MV-4-11 (cell line): ENCODE results near the gene NUP93.
"Not testable (repeated sequence)": the region's sequence is repeated elsewhere in the genome, so short reads cannot be mapped to it uniquely, and the experiment has no call there.

ENCODE experiments used
- DNase-seq: peaks from one replicate; lab custom pipeline; 2025; lab: John Stamatoyannopoulos, UW

The NUP93 gene

GRCh38 chr16:56849690-56850680, 120.1 kb downstream of the NUP93 start:
- no peak for DNase-seq

DNA sequence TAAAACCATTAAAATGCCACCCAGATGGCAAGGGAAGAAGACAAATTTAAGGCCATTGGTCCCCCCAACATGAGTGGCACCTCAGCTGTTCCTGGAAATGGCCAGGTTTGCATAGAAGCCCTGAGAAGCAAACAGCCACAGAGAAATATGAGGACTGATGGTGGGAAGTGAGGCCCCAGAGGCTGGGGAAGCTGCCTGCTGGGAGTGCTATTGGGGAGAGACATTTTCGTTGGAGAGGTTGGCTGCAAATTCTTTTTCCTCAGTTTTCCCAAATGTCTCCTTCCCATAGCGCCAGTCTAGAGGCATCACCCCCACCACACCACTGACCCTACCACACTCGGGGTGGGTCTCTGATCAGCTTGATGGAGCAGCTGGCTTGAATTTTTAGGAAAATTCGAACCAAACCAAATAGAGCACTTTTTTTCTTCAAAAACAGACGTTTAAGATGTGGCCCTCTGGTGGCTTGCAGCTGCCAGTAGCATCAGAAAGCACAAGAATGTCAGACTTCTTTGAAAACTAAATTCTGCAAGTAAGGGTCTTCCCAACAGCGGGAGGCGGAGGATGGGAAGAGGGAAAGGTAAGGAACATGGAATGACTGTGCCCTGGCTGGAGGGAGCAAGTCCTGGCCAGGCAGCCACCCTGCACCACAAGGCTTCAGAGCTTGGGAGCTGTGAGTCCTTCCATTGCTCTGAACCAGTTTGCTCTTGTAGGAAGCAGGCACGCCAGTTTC, 121.9 kb downstream of the NUP93 start:
- peak; percentile 68 for DNase-seq

- peak; percentile 81 for DNase-seq
Observed at GRCh38 chr16:56852401-56852730, 122.4 kb downstream of the NUP93 start.

GRCh38 chr16:56852968-56853367, 123.0 kb downstream of the NUP93 start:
- DNase-seq = no peak

- no peak for DNase-seq
Observed at GRCh38 chr16:56855201-56855600, 125.3 kb downstream of the NUP93 start.

DNA sequence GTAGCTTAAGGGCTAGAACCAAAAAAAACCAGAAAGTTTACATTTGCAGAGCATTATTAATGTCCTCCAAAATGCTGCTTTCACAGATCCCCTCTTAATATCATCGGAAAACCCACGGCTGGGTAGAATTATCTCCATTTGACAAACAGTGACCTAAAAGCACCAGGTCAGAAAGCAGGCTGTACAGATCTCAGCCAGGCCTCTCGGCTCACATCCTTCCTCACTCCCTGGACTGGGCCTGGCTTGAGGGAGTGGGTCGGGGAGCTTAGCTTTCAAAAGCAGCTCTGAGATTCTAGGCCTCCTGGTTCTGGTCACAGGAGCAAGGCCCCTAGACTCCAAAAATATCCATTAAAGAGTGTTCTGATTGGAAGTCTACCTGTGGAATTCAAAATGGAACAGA, 126.0 kb downstream of the NUP93 start:
- DNase-seq = no peak

DNA sequence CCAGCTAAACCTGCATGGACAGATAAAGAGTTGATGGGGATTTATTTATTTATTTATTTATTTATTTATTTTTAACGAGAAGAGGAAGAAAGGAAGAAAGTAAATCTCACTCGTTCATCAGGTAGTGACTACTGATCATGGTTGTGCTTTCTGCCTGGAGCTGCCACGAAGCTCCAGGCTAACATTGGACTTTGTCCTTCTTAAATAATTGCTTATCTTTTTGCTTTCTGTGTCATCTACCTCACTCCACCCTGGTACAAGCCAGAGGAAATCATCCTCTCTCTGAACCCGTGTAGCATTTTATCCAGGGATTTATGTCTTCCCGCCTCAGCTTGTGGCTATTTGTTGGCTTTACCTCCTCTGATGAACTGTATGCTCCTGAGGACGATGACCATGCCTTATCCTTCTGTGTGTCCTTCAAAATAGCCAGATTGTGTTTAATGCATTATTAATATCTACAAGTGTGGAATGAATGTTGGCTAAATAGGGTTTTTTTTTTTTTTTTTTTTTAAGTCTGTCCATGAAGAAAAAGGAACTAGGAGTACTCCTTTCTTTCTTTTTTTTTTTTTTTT, 127.0 kb downstream of the NUP93 start:
- peak; percentile 49 for DNase-seq

DNA sequence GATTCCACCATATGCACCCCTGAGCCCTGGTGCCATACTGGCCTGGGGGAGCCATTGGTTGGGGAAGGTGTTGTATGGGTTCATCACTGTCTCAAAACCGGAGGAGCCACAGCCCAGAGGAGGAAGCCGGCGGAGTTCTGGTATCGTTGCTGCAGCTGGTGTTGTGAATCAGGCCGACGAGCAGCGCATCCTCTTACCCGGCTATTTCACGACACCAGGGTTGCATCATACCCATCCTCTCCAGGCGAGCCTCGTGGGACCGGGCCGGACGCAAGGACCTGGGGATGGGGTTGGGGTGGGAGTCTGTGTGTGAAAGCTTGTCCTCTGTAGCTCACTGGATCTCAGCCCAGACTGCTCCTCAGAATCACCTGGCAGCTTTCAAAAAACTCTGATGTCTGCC, 128.4 kb downstream of the NUP93 start:
- peak; percentile 93 for DNase-seq

GRCh38 chr16:56859636-56860035, 129.7 kb downstream of the NUP93 start:
- no peak for DNase-seq

- peak; percentile 87 for DNase-seq
Observed at GRCh38 chr16:56860226-56861020, 130.5 kb downstream of the NUP93 start.

- DNase-seq = no peak
Observed at GRCh38 chr16:56861092-56861610, 131.2 kb downstream of the NUP93 start.

DNA sequence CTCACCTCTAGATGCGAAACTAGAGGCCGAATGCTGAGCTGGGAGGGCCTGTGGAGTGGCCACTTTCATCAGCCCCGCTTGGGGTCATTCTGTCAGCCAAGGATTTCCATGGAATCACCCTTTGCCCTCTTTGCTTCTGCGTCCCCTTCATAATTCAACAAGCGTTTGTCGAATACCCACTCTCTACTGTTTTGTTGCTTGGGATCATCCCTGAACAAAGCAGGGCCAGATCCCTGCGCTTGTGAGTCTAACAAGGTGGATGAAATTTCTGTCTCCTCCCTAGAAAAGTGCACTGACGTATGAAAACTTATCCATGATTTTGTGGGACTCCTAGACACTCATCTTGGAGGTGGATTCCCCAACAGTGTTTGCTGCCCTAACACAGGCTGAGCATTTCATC, 131.8 kb downstream of the NUP93 start:
- DNase-seq = no peak

GRCh38 chr16:56862776-56863175, 132.8 kb downstream of the NUP93 start:
- DNase-seq = peak; percentile 86

GRCh38 chr16:56864960-56865359, 135.0 kb downstream of the NUP93 start, which contains the start of gene SLC12A3:
TSS of gene SLC12A3 (plus strand) at chr16:56865207. CDS start at chr16:56865236, 29 bp downstream.
- DNase-seq = no peak

- no peak for DNase-seq
Observed at GRCh38 chr16:56865394-56866062, 135.6 kb downstream of the NUP93 start.

DNA sequence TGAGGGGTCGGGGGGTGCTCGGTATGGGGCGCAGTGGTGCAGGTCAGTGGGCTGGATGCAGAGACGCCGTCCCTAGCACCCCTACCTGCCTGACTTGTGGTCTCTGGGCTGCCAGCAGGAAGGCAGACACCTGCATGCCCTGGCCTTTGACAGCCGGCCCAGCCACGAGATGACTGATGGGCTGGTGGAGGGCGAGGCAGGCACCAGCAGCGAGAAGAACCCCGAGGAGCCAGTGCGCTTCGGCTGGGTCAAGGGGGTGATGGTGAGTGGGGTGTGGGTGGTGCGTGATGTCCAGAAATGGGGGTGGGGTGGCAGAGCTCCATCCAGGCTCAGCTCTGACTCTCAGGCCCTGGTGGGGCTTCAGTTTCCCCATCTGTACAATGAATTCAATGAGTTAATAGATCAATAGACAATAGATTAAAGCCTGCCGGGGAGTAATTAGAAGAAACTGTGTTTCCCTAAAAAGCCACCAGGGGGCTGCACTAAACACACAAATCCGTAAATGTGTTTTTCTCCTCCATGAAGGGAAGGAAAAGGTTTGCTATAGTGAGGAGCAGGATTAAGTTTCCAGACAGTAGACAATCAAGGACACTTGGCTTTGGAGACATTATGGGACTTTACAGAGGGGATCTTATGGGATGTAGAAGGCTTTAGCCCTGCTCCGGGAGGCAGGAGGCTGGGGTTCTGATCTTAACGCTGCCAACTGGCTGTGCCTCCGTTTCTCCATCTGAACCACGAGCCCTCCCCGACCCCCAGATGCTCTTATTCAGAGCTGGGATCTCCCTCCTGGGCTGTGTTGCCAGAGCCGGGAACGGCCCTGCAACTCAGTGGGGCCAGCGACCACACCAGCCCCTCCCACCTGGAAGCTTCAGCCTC, 137.3 kb downstream of the NUP93 start:
- DNase-seq = peak; percentile 53

DNA sequence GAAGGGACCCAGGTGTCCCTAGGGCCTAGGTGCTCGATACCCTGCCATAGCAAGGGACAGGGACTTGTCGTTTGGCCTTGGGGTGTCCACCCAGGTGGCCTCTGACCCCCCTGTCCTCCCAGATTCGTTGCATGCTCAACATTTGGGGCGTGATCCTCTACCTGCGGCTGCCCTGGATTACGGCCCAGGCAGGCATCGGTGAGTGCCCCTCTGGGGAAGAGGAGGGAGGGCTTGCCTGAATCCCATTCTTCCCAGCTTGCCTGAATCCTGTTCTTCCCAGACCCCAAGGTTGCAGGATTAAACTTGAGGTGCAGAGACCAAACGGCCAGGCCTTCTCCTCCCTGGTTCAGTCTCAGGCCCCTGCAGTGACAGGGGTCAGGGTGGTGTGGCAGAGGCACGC, 138.2 kb downstream of the NUP93 start:
- no peak for DNase-seq

- not testable (repeated sequence) for DNase-seq
Observed at GRCh38 chr16:56868766-56869165, 138.8 kb downstream of the NUP93 start.

DNA sequence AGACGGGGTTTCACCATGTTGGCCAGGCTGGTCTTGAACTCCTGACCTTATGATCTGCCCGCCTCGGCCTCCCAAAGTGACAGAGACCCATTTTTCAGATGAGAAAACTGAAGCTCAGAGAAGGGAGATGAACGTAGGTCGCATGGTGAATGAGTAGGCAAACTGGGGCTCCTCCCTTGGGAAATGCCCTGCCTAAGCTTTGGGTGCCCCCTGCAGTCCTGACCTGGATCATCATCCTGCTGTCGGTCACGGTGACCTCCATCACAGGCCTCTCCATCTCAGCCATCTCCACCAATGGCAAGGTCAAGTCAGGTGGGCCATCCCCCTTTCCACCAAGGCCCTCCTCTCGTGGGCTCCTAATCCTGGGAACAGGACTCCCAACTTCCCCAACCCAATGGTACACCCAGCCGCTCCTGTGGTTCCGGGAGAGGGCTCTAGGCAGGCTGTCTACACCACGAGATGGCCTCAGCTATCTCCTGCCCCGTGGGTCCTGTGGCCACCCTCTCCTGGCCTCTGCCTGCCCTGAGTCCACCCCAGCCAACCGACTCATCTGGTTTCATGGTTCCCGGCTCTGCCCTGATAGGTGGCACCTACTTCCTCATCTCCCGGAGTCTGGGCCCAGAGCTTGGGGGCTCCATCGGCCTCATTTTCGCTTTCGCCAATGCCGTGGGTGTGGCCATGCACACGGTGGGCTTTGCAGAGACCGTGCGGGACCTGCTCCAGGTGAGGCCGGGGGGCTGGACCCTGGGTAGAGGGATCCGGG, 139.8 kb downstream of the NUP93 start:
- DNase-seq = peak; percentile 75
